IMR-90 (cell line): Measurements from ENCODE around the gene RAD51.

Experiments used
- POLR2A ChIP-seq: IDR thresholded peaks from 2 replicates; pipeline ENCODE4 v1.6.1; 2012; ENCODE audit warnings: mild to moderate bottlenecking, low read depth, low read length
- RCOR1 ChIP-seq: IDR thresholded peaks from 2 replicates; pipeline ENCODE4 v1.6.1; 2012; ENCODE audit warnings: mild to moderate bottlenecking, low read length, improper control_type of control experiment; ENCODE audit not compliant: insufficient replicate concordance
- SMC3 ChIP-seq: fragments of 150-350 bp; IDR thresholded peaks from 2 replicates; pipeline ENCODE4 v1.6.1; 2016; ENCODE audit warnings: low read depth, mild to moderate bottlenecking, antibody characterized with exemption, low read length, moderate library complexity
- TF ChIP-seq, protein P1 (sequence below): conservative IDR thresholded peaks from 2 replicates; pipeline ENCODE4 v1.5.1; 2012; ENCODE audit warnings: mild to moderate bottlenecking, low read depth, low read length, improper control_type of control experiment
- TF ChIP-seq, protein P2 (sequence below): fragments of 150-350 bp; IDR thresholded peaks from 2 replicates; pipeline ENCODE4 v1.6.1; 2017; ENCODE audit warnings: mild to moderate bottlenecking, antibody characterized with exemption, low read length, low read depth

DNA sequence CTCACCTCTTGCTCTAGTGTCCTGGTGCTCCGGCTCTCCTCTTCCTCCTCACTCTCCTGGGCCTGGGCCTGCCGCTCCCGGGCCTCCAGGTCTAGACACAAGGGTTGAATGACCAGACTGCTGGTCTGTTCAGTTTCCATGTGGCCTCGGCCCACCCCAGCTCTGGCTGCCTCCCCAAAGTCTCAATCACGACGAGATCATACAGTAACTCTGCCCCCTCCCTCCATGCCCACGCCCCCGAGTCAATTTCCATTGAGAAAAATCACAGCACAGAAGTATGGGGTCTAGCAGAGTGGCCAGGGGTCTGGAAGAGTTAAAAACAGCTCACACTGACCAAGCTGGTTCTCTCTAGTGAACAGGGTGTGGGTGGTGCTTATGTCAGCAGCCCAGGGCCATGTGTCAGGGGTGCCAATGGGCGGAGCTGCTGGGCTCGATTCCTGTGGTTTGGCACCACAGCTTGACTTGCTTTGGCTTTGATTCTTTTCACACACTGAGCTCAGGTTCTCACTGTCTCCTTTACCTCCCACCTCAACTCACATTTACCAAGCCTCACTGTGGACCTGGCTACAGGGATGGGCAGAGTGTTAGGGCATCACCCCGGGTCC, 81.7 kb downstream of the RAD51 start:
- TF ChIP-seq, protein P1, sequence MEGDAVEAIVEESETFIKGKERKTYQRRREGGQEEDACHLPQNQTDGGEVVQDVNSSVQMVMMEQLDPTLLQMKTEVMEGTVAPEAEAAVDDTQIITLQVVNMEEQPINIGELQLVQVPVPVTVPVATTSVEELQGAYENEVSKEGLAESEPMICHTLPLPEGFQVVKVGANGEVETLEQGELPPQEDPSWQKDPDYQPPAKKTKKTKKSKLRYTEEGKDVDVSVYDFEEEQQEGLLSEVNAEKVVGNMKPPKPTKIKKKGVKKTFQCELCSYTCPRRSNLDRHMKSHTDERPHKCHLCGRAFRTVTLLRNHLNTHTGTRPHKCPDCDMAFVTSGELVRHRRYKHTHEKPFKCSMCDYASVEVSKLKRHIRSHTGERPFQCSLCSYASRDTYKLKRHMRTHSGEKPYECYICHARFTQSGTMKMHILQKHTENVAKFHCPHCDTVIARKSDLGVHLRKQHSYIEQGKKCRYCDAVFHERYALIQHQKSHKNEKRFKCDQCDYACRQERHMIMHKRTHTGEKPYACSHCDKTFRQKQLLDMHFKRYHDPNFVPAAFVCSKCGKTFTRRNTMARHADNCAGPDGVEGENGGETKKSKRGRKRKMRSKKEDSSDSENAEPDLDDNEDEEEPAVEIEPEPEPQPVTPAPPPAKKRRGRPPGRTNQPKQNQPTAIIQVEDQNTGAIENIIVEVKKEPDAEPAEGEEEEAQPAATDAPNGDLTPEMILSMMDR = no peak
- TF ChIP-seq SMC3 (no peak), RCOR1 (no peak), POLR2A (no peak)
- TF ChIP-seq, protein P2, sequence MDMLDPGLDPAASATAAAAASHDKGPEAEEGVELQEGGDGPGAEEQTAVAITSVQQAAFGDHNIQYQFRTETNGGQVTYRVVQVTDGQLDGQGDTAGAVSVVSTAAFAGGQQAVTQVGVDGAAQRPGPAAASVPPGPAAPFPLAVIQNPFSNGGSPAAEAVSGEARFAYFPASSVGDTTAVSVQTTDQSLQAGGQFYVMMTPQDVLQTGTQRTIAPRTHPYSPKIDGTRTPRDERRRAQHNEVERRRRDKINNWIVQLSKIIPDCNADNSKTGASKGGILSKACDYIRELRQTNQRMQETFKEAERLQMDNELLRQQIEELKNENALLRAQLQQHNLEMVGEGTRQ = no peak
